Stimulated activated CD8-positive, alpha-beta memory T cell treated with anti-CD3 and anti-CD28 coated beads, Interleukin-7, amount 100 ng/mL, for 1 hour (primary cell): ENCODE measurements around the gene HOXD12.

Experiments
- DNase-seq, 2 donors: peaks; one replicate each; pipeline ENCODE4 v3.0.0-alpha.2; 2020; ENCODE audit warnings: low read depth in 2 of 2

The HOXD12 gene

DNA sequence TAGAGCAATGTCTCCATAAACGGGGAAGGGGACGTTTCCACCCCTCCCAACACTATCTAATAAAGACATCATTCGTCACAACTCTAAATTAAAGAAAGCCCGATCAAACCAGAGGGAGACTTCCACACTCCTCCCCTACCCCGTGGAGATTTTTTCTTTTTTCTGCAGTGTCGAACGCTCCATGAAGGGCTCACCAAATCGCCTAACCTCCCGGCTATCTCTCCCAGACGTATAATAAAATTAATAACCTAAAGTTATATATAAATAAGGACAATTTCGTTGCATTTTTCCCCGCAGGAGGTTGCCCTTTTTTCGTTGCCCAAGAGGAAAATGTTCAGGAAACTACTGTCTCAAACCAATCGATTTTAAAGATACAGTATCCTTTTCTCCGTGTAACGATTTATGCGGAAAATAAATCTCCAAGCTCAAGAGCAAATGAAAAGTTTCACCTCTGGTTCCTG lies 18.2 kb upstream of the HOXD12 start:
- no peak for DNase-seq

DNA sequence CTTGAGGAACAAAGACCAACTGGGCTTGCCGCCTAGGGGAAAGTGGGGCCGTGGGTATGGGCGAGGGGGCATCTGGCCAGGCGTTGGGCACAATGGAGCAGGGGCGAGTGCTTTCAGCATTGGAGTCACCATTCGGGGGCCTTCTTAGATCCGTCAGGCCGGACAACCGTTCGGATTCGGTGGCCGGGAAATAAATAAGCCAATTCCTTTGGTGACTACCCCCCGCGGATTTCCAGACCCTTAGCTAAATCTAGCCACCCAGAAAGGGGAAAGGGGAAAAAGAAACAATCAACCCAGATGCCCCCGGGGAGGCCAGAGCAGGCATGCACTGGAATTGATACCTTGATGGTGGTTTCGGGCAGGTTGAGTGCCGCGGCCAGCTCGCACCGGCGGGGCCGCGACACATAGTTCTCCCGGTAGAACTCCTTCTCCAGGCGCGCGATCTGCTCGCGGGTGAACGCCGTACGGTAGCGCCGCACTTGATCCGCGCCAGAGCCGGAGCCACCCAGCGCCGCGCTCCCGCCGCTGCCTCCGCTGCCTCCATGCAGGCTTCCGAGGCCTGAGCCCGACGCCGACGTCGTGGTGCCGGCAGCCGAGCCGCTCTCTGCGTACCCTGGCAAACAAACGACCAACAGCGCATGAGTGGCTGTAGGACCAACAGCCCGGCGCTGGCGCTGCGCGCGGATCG lies 17.6 kb upstream of the HOXD12 start:
- DNase-seq: no peak

DNA sequence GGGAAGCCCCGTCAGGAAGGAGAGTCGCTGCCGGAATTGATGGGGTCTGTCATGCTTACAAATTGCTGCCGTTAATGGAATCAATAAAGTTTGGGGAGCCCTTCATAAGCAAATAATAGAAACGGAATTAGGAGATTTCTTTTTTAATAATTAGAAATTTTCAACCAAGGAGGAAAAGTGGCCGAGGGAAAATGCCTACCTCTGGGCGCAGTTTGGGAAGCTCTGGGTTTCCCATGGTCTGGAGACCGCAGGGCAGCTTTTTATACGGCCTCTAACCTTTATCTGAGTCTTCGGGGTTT lies 17.1 kb upstream of the HOXD12 start:
- no peak for DNase-seq

DNA sequence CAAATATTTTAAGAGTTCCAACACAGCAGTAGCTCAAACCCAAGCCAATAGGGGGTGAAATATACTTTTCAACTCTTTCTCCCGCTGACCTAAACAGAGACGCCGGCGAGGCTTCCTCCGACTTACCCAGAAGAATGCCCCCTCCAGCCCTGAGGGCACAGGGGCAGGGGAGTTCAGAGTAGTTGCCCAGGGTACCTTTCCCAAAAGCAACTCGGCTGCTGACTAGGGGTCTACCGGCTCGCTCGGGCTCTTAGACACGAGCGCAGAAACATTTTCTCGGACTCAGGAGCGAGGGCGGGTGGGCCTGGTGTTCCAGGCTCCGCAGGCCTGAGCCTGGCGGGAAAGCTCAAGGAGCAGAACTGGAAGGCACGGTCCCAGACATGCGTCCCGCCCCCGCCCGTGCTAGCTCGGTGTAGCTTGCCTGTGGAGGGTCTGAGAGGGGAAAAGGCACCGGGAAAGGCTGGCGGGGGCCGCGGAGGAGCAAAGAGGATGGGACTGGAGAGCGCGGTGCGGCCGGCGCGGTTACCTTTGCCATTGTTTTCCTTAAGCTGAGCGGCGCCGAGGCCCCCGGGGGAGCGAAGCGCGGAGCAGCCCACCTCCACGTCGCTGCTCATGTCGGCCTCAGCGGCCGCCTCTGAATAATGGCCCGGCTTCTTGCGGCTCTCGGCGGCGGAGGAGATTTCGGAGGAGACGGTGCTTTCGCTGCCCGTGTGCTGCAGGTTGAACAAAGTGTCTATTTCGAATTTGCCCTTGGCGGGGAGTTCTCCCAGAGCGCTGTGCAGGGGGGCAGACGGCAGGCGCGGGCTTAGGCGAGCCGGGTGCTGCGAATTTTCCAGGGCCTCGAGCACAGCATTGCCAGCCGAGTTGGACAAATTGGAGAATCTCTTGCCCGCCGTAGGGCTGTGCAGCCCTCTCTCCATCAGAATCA lies 16.5 kb upstream of the HOXD12 start:
- no peak for DNase-seq

DNA sequence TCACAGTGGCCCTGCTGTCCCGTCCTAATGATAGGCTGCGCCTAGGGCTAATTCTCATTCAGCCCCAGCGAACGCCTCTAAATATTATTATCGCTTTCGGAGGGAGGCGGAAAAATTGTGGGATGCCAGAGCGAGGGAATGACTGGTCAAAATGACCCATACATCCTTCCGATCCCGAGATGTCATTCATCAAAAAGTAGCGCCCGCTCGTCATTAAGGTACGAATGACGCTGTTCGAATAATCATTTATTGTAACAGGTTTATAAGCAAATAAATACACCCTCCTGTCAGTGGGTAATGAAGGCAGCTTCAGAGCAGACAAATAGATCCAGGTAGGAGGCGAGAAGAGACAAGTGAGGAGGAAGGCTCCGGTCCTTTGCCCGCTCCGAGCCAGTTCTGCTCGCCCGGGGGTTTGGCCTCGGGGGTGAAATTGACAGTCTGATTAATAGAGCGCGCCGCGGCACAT lies 15.8 kb upstream of the HOXD12 start, which contains the start of gene EVX2:
Gene EVX2, minus strand, starts transcription at position 167 of the 466 bp plus-strand sequence. CDS start 186 bp downstream, outside the sequence.
- no peak for DNase-seq

DNA sequence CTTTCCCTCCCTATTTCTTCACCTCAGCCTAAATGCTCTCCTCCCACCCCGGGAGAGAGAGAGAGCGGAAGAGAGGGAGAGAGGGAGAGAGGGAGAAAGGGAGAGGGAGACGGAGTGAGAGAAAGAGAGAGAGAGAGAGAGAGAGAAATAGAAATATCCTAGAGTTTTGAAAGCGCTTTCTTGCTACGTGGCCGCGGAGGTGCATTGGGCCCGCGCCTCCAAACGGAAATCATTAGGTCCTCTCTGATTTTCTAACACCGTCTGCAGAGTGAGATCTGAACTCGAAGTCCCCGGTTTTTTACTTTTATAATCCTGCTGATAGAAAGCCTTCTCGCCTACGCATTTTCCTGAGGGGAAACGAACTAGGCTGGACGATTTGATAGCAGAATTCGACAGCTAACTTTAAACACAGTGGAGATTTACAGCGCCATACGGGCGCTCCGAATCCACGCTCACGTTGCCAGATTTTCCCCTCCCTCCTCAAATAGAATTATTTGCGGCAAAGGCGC lies 14.9 kb upstream of the HOXD12 start:
- no peak for DNase-seq

DNA sequence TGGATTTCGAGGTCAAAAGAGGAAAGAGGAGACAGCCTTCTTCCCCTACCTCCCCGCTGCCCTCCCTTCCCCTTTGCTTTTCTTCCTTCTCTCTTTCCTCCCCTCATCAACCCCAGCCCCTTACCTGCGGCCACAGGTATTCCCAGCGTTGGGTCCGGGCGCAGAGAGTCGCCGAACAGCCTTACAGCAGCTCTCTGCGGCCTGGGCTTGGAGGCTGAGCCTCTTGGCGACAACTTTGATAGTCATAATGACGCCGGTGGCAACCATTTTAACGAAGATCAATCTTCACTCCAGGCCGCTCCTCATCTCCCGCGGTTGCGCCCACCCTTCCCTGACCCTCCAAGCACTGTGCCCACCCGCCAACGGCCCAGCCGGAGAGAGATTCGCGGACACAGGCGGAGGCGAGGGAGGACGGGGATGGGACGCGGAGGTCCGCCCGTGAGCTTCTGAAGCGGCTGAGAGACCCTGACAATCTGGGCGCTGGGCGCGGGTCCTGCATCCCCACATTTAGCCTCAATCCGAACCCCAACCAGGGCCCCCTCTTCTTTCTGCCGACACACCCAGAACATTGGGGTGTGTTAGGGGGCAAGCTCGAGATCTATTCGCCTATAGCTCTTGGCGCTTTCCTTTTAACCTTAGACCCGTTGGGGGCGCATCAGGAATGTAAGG lies 14.3 kb upstream of the HOXD12 start:
- DNase-seq: no peak

DNA sequence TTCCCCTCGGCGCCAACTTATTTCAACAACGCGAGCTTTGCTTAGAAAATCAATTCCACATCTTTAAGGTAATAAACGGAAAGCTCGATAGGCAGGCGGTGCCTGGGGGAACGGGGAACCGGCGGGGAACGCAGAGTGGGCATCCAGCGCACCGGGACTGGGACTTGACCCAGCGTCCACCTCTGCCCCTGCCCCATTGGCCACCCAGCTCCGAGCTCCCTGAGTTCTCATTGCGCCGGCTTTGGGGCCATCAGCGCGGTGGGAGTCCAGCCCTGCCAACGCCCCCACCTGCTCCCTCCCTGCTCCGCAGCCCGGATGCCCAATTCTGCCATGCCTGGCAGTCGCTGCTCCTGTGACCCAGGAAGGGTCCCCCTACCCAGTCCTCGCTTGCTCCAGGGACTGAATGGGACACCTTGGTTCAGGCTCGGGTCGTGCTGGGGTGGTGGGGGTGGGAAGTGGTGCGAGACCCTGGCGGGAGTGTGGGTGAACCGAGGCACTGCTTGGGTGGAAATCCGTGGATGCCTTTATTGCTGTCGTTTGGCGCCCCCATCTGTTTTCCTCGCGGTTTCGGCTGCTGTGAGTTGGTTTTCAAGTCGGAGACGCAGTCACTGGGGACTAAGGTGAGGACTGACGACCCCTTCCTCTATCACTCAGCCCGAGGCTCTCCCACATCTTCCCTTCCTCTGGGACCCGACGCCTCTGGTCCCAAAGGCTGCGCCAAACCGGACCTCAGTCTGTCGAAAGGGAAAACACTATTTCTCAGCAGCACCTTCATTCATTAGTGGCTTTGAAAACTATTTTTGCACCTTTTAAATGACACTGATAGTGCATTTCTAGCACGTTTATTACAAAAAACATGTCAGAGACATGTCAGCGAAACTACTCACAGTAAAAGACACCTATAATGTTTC lies 13.5 kb upstream of the HOXD12 start:
- no peak for DNase-seq

DNA sequence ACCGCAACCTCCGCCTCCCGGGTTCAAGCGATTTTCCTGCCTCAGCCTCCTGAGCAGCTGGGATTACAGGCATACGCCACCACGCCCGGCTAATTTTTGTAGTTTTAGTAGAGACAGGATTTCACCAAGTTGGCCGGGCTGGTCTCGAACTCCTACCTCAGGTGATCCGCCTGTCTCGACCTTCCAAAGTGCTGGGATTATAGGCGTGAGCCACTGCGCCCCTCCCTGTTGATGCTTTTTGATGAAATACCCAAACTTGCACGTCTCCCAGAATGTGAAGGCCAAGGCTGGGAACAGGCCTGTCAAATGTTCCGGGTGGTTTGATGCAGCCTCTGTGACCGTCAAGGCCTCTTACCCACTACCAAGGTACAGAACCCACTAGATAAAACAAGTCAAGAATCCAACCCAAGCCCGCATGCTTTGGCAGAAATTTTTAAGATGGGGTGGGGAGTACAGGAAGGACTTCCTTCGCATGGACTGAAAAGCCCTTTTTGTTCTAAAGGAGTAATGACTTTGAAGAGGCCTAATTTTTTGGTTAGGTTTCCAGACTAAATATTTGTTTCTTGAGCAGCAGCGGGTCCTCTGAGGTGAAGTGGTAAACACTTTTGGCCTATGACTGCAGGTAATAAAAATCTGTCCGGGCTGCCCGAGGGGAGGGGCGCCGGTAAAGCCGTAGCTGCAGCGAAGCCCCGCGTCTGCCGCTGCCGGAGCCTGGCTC lies 12.1 kb upstream of the HOXD12 start:
- DNase-seq: no peak

DNA sequence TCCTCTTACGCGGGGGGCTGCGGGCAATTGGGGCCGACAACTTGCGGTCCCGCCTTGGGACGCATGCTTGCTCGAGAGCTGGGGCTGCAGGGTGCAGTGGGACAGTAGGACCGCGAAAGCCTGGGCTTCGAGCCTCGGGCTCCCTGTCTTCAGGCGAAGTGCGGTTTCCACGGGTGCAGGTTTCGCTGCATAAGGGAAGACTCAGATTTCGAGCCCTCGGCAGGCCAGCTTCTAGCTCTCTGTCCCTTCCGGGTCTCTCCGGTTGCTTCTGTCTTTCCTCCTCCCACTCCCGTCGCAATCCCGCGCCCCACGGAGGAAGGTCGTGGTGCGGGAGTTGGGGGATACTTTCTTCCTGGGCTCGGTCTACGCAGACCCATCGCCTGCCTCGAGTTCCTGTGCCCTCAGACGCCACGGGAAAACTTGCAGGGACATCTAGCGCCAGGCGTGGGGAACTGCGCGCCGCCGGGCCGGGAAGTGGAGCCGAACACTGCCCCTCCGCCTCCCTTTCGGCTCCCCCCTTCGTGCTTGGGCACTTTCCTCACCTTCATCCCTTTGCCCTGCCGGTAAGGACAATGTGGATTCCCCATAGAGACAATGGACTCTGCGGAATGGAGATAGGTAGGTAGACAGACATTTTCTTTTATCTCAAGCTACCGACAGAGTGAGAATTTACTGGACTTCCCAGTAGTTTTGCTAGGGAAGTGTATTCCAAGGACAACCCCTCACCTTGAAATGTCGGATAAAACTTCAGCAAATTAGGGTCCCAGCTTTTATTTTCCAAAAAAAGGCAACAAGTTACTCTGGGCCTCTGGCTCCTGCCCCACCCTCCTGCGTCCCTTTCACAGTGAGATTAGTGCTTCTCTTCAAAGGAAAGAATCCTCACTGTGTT lies 11.3 kb upstream of the HOXD12 start:
- no peak for DNase-seq

DNA sequence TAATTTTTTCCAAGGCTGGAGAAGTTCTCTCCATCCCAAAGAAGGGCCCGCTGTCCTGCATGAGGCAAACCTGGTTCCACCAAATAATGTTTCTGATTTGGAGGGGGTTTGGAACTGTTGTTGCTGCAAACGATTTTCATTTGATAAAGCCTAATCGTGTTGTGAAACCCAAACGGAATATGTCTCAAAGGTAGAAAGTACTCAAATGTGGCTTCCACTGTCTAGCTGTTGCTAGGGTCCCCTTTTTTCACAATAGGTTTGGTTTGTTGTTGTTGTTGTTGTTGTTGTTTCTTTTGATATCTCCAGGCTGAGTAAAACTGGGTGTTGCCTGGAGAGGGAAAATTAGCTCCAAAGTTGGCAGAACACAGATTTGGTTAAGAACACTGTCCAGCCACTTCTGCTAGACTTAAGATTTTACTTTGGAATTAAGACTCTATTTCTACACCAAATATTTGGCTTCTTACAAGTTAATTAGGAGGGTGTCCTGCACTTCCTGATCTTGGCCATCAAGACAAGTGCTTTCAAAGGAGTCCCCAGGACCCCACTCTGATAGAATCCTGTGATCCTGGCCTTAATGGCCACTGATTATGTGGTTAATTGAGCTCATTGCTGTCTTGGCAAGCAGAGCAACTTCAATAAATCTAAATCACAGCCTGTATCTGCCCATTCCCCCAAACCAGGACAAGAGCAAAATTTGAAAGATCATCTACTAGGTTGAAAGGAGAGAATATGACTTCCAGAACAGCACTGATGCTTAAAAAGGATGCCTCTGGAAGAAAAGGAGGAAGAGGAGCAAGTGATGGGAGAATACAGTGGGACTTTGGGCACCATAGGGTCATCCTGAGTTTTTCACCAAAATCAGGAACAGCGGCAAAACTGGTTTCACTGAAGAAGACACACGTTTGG lies 10.4 kb upstream of the HOXD12 start:
- DNase-seq: no peak

DNA sequence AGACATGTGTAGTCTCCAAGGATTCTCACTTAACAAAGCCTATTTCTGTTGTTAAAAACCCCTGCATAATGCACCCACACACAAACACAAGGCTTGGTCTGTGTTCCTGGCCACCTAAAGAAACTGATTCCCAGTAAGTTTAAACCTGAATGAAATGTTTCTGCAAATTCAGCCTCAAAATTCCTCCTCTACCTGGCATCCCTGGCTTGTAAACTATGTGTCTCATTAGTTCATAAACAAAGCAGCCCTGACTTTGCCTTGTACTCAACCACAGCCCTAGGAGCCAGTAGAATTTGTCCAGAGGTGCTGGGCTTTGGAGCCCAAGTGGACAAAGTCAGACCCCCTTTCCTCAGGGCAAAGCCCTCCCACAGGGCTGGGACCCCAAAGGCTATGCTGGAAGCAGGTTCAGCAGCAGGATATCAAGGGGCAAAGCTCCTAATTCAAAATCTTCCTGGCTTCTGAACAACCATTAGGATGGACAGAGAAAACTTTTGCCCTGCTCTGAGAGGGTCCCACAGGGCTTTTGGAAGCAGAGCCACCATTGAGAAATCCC lies 9.7 kb upstream of the HOXD12 start:
- DNase-seq: no peak

DNA sequence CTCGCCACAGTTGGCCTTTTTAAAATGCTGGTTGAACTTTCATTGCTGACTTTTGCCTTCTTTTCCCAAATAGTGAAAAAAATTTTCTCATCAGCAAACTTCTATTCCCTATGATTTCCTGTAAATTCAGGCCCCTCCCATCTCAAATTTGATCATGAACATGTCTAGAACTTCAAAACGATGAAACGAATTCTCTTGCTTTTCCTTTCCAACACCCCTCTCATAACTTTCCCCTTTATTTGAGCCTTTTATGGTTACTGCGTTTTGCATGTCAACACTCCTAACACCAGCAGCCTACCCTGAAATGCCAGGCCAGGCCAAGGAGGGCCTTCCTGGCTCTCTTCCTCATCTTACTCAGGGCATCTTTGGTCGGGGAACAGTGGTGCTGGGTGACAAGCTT lies 8.7 kb upstream of the HOXD12 start:
- DNase-seq: no peak

DNA sequence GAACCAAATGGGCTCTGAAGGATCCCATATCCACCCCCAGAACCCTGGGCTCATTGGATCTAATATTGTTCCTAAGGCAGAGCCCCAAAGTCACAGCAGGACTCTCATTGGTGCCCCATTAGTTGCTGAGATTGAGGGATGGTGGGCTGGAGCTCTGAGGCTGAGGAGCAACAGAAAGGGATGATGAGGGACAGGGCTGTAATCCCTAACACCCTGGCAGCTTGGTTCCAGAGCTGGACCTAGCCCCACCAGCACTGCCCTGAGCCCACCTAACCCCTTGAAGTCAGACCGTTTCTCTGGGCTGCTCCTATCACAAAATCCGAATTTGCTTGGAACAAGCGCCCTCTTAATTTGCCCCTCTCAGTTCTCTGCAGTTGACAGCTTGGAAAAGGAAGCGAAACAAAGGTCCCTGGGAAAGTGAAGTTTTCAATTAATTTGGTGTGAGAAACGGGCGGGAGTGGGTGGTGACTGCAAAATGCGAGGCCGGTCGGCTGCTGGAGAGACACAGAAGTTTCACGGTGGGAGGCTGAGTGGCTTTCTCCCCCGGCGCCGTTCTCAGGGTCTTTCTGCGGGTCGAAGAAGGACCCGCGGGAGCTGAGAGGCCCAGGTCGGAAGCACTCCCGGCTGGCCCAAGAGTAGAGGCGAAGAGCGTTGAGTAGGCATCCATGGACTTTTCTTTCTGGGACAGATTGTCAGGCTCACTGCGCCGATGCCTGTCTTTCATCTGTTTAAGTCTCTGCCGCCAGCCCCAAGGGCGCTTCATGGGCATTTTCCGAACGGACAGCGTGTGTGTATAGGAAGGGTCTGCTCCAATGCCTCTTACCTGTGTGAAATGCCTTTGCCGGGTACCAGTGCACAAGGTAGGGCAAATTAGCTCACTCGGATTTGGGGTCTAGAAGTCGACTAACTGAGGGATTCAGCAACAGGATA lies 8.0 kb upstream of the HOXD12 start:
- no peak for DNase-seq

DNA sequence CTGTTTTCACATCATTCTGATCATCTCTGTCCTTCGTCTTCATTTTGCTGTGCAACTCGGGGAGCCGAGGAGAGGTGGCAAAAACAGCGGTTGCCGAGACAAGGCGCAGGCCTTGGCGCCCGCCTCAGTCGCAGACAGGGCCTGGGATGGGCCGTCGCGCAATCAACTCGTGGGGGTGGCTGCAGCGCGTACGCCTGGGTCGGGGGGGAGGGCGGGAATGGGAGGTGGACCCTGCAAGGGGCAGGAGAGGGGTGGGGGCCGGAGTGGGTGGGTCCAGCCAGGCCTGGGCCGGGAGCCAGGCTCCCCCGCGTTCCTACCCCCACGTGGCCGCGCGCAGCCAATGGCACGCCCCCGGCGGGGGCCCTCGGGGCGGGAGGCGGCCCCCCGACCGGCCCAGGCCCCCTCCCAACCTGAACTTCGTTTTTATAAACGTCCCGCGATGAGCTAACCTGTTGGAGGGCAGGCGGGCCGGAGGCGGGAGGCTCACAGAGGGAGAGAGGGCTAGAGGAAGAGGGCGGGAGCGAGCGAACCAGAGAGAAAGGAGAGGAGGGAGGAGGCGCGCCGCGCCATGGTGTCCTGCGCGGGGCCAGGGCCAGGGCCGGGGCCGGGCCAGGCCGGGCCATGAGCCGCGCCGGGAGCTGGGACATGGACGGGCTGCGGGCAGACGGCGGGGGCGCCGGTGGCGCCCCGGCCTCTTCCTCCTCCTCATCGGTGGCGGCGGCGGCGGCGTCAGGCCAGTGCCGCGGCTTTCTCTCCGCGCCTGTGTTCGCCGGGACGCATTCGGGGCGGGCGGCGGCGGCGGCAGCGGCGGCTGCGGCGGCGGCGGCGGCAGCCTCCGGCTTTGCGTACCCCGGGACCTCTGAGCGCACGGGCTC lies 7.1 kb upstream of the HOXD12 start, which contains the start of gene HOXD13:
Gene HOXD13, plus strand, starts transcription at position 452 of the 875 bp plus-strand sequence. Its CDS starts 170 bp downstream, at position 622.
- no peak for DNase-seq
